Neural cell (in vitro differentiated cells): Measurements from ENCODE around the gene TRPV5. TPM values are rescaled to one million over a fixed set of nuclear protein-coding genes. Genes with fewer than 3 reads are reported as not detected.
A peak's percentile ranks its signal among the peaks of the same experiment; 100 is the strongest.

Experiments used
- H2AFZ ChIP-seq: fragments of 200-600, 300-800 bp; sonication (generic), shearing (Covaris generic); 2 replicates; pipeline ENCODE4 v1.6.0; 2014; ENCODE audit warnings: low read depth, mild to moderate bottlenecking, antibody characterized with exemption, low read length, moderate library complexity
- H3F3A ChIP-seq: fragments of 200-600 bp; shearing (Covaris generic); 2 replicates; pipeline ENCODE4 v1.6.1; 2016; ENCODE audit warnings: mild to moderate bottlenecking, moderate library complexity, mixed read lengths, antibody characterized with exemption, low read length; ENCODE audit not compliant: insufficient read depth, poor library complexity, severe bottlenecking
- H3K27ac ChIP-seq: fragments of 200-600, 300-800 bp; sonication (generic), shearing (Covaris generic); 2 replicates; pipeline ENCODE4 v1.5.1; 2014; ENCODE audit warnings: mild to moderate bottlenecking, low read length, moderate library complexity
- H3K27me3 ChIP-seq: fragments of 300-800, 200-600 bp; sonication (generic), shearing (Covaris generic); 2 replicates; pipeline ENCODE4 v1.6.0; 2014; ENCODE audit warnings: mild to moderate bottlenecking, low read depth, low read length, moderate library complexity; ENCODE audit not compliant: insufficient read depth
- H3K36me3 ChIP-seq: fragments of 300-800, 200-600 bp; sonication (generic), shearing (Covaris generic); 2 replicates; pipeline ENCODE4 v1.5.1; 2014; ENCODE audit warnings: mild to moderate bottlenecking, antibody characterized with exemption, low read length, moderate library complexity; ENCODE audit not compliant: insufficient read depth
- H3K4me2 ChIP-seq: fragments of 300-800, 200-600 bp; sonication (generic), shearing (Covaris generic); 2 replicates; pipeline ENCODE4 v1.6.0; 2014; ENCODE audit warnings: mild to moderate bottlenecking, low read length
- H3K4me3 ChIP-seq: fragments of 300-800, 200-600 bp; sonication (generic), shearing (Covaris generic); 2 replicates; pipeline ENCODE4 v1.5.1; 2014; ENCODE audit warnings: mild to moderate bottlenecking, low read length, moderate library complexity
- H3K79me2 ChIP-seq: fragments of 200-600 bp; shearing (Covaris generic); replicated peaks from 2 replicates; pipeline ENCODE4 v1.6.0; 2014; ENCODE audit warnings: mild to moderate bottlenecking, low read length, moderate library complexity; ENCODE audit not compliant: insufficient read depth
- H3K9ac ChIP-seq: fragments of 300-800, 200-600 bp; sonication (generic), shearing (Covaris generic); 2 replicates; pipeline ENCODE4 v1.6.1; 2016; ENCODE audit warnings: mild to moderate bottlenecking, low read length, mixed read lengths
- H3K9me2 ChIP-seq: fragments of 200-600 bp; shearing (Covaris generic); 2 replicates; pipeline ENCODE4 v1.6.1; 2016; ENCODE audit warnings: mild to moderate bottlenecking, low read length, mixed read lengths; ENCODE audit not compliant: insufficient read depth
- H3K9me3 ChIP-seq: fragments of 200-600, 300-800 bp; sonication (generic), shearing (Covaris generic); 2 replicates; pipeline ENCODE4 v1.6.1; 2016; ENCODE audit warnings: mild to moderate bottlenecking, mixed run types, low read length, moderate library complexity, mixed read lengths
- H4K20me1 ChIP-seq: fragments of 200-600 bp; shearing (Covaris generic); 2 replicates; pipeline ENCODE4 v1.6.1; 2016; ENCODE audit warnings: mild to moderate bottlenecking, mixed run types; ENCODE audit not compliant: insufficient read depth
- EP300 ChIP-seq: fragments of 450-650 bp; conservative IDR thresholded peaks from 2 replicates; pipeline ENCODE4 v1.6.1; 2014; ENCODE audit warnings: antibody characterized with exemption, mild to moderate bottlenecking, moderate library complexity; ENCODE audit not compliant: poor library complexity, severe bottlenecking
- EZH2 ChIP-seq: fragments of 200-600, 300-800 bp; shearing (Covaris generic), sonication (generic); IDR thresholded peaks from 2 replicates; pipeline ENCODE4 v1.6.1; 2014; ENCODE audit warnings: antibody characterized with exemption, low read length, borderline replicate concordance, mild to moderate bottlenecking; ENCODE audit not compliant: insufficient read depth, poor library complexity, severe bottlenecking
- MXI1 ChIP-seq: fragments of 450-650 bp; conservative IDR thresholded peaks from 2 replicates; pipeline ENCODE4 v1.6.1; 2014; ENCODE audit warnings: antibody characterized with exemption, mild to moderate bottlenecking; ENCODE audit not compliant: poor library complexity, severe bottlenecking
- POLR2AphosphoS5 ChIP-seq: IDR thresholded peaks from 2 replicates; pipeline ENCODE4 v1.6.1; 2012
- RAD21 ChIP-seq: fragments of 450-650 bp; conservative IDR thresholded peaks from 2 replicates; pipeline ENCODE4 v1.6.1; 2014; ENCODE audit warnings: antibody characterized with exemption, mild to moderate bottlenecking, moderate library complexity
- SMC3 ChIP-seq: fragments of 450-650 bp; conservative IDR thresholded peaks from 2 replicates; pipeline ENCODE4 v1.6.1; 2014; ENCODE audit warnings: antibody characterized with exemption, mild to moderate bottlenecking, moderate library complexity; ENCODE audit not compliant: poor library complexity
- TAF1 ChIP-seq: IDR thresholded peaks from 2 replicates; pipeline ENCODE4 v1.6.1; 2012; ENCODE audit warnings: low read depth
- polyA plus RNA-seq: library from polyadenylated mRNA; depleted of rRNA; stranded (reverse); fragments of >200 nt; gene quantifications from 2 replicates; pipeline ENCODE4 v1.2.3, GENCODE V29; 2014
- TF ChIP-seq, protein P1 (sequence below): IDR thresholded peaks from 2 replicates; pipeline ENCODE4 v1.6.1; 2012; ENCODE audit warnings: borderline replicate concordance
- TF ChIP-seq, protein P2 (sequence below): fragments of 450-650 bp; IDR thresholded peaks from 2 replicates; pipeline ENCODE4 v1.5.1; 2014; ENCODE audit warnings: antibody characterized with exemption, mild to moderate bottlenecking, moderate library complexity; ENCODE audit not compliant: poor library complexity, severe bottlenecking

TRPV5 gene
- polyA plus RNA-seq, 1 donor from 2014 or later, result not detected

DNA sequence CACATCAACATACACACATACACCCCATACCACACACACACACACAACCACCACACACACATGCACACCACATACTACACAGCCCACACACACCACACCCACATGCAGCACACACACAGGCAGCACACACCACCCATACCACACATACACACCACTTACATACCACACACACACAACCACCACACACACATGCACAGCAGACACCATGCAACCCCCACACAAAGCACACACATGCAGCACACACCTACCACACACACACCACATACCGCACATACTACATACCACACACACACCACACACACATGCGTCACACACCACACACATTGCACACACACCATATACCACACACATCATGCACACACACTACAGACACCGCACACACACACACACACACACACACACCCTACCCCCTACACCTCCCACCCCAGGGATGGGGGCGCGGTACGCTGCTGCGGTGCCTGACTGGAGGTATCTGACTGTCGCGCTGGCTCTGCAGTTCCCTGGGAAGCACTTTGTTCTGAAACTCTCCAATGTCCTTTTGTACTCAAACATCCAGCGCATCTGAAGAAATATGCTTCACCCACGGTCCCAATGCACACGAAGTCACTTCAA is 42.6 kb downstream of the TRPV5 start:
- Histone ChIP-seq H3K9me2 (no peaks in the 10 kb centered on the region), H3K9me3 (no peaks in the 10 kb centered on the region), H3K27ac (peak overlapping the region; percentile 32), H3K27me3 (no peaks in the 10 kb centered on the region), H3K36me3 (no peaks in the 10 kb centered on the region), H3K9ac (peak overlapping the region; percentile 5), H4K20me1 (no peaks in the 10 kb centered on the region), H3F3A (no peaks in the 10 kb centered on the region), H2AFZ (no peak overlapping the region), H3K4me3 (no peak overlapping the region), H3K4me2 (no peak overlapping the region), H3K79me2 (no peaks in the 10 kb centered on the region)
- TF ChIP-seq TAF1 (no peak), SMC3 (no peak), EP300 (no peak), RAD21 (no peak), MXI1 (no peak), POLR2AphosphoS5 (no peak), EZH2 (no peak)
- TF ChIP-seq, protein P1, sequence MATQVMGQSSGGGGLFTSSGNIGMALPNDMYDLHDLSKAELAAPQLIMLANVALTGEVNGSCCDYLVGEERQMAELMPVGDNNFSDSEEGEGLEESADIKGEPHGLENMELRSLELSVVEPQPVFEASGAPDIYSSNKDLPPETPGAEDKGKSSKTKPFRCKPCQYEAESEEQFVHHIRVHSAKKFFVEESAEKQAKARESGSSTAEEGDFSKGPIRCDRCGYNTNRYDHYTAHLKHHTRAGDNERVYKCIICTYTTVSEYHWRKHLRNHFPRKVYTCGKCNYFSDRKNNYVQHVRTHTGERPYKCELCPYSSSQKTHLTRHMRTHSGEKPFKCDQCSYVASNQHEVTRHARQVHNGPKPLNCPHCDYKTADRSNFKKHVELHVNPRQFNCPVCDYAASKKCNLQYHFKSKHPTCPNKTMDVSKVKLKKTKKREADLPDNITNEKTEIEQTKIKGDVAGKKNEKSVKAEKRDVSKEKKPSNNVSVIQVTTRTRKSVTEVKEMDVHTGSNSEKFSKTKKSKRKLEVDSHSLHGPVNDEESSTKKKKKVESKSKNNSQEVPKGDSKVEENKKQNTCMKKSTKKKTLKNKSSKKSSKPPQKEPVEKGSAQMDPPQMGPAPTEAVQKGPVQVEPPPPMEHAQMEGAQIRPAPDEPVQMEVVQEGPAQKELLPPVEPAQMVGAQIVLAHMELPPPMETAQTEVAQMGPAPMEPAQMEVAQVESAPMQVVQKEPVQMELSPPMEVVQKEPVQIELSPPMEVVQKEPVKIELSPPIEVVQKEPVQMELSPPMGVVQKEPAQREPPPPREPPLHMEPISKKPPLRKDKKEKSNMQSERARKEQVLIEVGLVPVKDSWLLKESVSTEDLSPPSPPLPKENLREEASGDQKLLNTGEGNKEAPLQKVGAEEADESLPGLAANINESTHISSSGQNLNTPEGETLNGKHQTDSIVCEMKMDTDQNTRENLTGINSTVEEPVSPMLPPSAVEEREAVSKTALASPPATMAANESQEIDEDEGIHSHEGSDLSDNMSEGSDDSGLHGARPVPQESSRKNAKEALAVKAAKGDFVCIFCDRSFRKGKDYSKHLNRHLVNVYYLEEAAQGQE, result no peak
- TF ChIP-seq, protein P2, sequence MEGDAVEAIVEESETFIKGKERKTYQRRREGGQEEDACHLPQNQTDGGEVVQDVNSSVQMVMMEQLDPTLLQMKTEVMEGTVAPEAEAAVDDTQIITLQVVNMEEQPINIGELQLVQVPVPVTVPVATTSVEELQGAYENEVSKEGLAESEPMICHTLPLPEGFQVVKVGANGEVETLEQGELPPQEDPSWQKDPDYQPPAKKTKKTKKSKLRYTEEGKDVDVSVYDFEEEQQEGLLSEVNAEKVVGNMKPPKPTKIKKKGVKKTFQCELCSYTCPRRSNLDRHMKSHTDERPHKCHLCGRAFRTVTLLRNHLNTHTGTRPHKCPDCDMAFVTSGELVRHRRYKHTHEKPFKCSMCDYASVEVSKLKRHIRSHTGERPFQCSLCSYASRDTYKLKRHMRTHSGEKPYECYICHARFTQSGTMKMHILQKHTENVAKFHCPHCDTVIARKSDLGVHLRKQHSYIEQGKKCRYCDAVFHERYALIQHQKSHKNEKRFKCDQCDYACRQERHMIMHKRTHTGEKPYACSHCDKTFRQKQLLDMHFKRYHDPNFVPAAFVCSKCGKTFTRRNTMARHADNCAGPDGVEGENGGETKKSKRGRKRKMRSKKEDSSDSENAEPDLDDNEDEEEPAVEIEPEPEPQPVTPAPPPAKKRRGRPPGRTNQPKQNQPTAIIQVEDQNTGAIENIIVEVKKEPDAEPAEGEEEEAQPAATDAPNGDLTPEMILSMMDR, result no peak

DNA sequence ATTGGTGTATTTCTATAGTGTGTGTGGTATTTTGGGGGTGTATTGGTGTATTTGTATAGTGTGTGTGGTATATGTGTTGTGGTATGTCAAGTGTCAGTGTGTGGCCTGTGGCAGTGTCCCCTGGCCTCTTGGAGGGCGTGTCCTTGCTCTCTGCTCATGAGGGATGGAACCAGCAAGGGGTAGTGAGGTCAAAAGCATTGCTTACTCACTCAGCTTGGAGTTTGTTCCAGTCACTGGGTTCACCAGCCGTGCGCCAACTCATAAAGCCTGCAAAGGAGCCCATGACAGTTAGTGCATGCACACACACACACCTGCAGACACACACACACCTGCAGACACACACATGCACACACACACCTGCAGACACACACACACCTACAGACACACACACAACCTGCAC is 43.7 kb downstream of the TRPV5 start:
- Histone ChIP-seq H3K4me2 (no peak overlapping the region), H3K27ac (no peak overlapping the region), H4K20me1 (no peaks in the 10 kb centered on the region), H3K79me2 (no peaks in the 10 kb centered on the region), H3K9ac (no peak overlapping the region), H2AFZ (no peak overlapping the region), H3K4me3 (no peak overlapping the region), H3K36me3 (no peaks in the 10 kb centered on the region), H3K9me2 (no peaks in the 10 kb centered on the region), H3K9me3 (no peaks in the 10 kb centered on the region), H3K27me3 (no peaks in the 10 kb centered on the region), H3F3A (no peaks in the 10 kb centered on the region)
- TF ChIP-seq, protein P2, result no peak
- TF ChIP-seq SMC3 (no peak), EZH2 (no peak), RAD21 (no peak), MXI1 (no peak), EP300 (no peak), TAF1 (no peak), POLR2AphosphoS5 (no peak)
- TF ChIP-seq, protein P1, result no peak
